GM21360 (cell line): ENCODE results near the gene SLAMF8.

Experiments
- ATAC-seq: cut with Tn5 transposase; IDR thresholded peaks from one replicate; pipeline ENCODE4 v1.9.1; 2021; ENCODE audit warnings: mild to moderate bottlenecking, moderate library complexity; ENCODE audit not compliant: unreplicated experiment

Gene SLAMF8

DNA sequence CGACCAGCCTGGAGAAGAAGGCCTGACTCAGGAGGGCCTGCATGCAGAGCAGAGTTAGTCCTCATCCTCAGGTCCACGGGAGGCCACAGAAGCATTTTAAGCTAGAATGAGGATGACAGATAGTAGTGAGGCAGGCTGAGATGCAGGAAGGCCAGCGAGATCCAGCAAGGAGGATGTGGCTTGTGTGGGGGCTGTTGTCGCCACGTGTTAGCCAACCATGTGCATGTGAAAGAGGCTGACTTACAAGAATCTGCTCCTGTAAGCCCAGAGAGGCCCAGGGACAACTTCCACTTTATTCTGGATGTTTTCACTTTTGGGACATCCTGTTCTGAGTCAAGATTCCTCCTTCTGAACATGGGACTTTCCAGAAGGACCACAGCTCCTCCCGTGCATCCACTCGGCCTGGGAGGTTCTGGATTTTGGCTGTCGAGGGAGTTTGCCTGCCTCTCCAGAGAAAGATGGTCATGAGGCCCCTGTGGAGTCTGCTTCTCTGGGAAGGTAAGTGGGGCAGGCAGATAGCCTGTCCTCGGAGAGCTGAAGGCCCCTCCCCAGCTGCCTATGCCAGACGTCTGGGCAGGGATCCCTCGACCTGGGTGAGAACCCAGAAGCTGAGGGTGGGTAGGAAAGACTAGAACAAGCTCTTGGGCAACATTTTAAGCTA is at the start of gene SLAMF8:
Gene SLAMF8, plus strand, starts transcription at position 433 of the 661 bp plus-strand sequence. Its CDS starts 26 bp downstream, at position 459.
- no peak for ATAC-seq

DNA sequence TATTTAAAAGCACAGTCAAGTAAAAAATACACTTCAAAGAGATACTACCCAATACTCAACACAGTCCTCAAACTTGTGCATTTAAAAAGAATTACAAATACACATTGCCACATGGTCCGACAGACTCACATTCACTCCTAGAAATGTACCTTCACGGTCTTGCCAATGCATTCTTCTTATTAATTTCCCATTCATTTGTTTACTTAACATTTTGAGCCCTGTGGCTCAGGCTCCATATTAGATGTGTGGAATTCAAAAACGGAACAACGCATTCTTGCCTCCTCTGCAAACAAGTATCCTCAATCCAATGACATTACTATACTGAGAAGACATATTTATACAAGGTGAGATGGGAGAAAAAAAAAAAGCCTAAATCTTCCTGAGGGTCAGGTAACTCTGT is 48.4 kb upstream of the SLAMF8 start:
- ATAC-seq: no peak

DNA sequence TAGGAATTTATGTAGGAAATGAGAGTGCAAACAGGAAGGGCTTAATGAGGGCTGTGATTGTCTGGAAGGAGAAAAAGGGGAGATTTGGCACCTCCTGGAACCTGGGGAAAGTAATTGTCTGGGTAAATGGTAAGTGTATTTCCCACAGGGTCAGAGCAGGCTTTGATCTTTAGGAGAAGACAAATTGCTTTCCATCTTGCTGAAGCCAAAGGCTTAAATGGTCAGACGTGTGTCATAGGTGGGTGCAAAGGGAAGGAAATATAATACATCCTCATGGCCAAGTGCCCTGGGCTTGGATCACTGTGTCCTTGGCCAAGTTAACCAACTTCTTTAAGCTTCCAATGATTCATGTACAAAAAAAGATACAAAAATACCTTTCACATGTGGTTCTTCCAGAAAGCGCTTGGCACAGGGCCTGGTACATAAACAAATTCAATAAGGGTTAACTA is 47.2 kb upstream of the SLAMF8 start:
- no peak for ATAC-seq

DNA sequence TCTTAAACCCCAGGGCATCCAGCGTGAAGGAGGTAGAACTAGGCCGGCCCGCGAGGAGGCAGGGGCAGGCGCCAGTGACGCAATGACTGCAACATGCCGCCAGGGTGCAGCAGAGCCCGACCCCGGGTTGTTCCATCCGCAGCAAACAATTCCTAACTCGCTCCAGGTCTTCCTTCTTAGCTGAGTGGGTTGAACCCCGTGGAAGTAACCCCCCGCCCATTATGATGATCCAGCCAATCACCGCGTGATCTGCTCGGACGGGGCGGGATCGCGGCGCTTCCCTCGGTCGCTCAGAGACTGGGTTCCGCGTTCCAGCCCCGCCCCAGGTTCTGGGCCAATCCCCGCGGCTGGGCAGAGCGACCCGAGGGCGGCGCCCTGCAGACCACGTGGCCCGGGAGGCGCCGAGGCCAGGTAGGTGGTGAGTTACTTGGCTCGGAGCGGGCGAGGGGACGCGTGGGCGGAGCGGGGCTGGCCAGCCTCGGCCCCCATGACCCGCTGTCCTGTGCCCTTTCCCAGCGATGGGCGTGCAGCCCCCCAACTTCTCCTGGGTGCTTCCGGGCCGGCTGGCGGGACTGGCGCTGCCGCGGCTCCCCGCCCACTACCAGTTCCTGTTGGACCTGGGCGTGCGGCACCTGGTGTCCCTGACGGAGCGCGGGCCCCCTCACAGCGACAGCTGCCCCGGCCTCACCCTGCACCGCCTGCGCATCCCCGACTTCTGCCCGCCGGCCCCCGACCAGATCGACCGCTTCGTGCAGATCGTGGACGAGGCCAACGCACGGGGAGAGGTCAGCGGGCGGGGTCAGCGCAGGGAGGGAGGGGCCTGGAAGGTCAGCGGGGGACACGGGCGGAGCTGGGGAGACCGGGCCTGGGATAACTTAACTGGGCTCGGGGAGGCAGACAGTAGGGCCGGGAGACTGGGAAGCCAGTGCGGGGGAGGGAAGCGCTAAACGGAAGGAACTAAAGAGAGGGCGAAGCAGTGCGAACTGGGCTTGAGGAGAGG is 45.8 kb upstream of the SLAMF8 start, which contains the start of gene DUSP23:
Gene DUSP23, plus strand, starts transcription at position 380 of the 1,000 bp plus-strand sequence. Its CDS starts 139 bp downstream, at position 519.
- peak; percentile 98 for ATAC-seq

- ATAC-seq: no peak
Measured at GRCh38 chr1:159781992-159782391, 44.7 kb upstream of the SLAMF8 start.

DNA sequence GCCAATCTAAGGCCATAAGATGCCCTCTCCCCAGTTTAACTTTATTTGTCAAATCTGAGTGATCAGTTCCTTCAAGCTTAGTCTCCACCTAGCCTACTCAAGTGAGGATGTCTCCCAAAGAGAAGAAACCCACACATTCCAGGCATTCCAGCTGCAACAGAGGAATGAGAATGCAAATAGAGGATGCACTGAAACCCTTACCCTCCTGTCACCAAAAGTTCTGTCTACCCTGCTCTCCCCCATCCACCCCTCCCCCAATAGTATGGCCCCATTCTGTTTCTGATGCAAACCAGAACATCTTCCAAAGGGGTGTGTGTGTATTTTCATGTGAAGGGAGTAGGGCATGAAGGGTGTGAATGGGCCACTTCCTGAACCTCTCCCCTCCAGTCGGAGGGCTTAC is 42.9 kb upstream of the SLAMF8 start:
- ATAC-seq: no peak

DNA sequence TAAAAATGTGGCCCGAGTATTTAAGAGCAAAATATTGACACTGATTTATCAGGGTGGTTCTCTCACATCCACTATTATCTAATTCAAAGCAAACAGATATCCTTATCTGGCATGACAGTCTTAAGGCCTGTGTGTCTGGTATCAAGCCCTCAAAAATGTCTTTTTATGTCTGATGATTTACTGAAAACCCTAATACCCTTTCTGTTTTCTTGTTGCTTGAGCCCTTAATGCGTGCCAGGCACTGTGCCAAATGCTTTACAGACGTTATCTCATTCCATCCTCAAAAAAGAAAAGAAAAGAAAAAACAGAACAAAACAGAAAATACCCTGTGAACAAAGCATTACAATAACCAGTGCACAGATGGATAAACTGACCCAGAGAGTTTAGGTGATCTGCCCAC is 40.2 kb upstream of the SLAMF8 start:
- ATAC-seq: no peak

- ATAC-seq: no peak
Measured at GRCh38 chr1:159786966-159787365, 39.7 kb upstream of the SLAMF8 start.

DNA sequence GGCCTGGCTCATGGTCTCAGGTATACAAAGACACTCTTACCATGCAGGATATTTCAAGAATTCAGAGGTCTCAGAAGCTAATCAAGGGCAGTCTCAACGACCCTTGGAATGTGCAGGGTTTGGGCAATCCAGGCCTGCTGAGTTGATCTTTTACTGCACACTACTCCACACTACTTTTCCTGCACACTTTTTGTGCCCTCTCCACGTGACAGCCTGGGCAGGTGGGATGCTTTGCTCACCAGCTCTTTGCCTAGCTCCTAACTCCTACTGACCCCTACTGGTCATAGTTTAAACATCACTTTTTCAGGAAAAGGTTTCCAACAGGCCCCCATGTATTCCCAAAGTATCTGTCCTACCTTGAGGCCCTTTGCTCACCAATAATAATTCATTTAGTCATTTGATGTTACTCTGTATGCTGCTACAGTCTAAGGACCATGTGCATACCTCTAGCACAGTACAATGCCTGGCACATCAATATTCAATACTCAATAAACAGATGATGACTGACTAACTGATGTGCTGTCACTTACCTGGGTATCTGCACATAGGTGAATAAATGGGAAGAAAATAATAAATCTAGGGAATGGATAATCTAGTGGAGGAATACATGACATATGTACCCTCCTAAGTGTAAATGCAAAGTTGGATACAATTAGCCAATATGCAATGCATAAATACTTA is 36.3 kb upstream of the SLAMF8 start:
- no peak for ATAC-seq

DNA sequence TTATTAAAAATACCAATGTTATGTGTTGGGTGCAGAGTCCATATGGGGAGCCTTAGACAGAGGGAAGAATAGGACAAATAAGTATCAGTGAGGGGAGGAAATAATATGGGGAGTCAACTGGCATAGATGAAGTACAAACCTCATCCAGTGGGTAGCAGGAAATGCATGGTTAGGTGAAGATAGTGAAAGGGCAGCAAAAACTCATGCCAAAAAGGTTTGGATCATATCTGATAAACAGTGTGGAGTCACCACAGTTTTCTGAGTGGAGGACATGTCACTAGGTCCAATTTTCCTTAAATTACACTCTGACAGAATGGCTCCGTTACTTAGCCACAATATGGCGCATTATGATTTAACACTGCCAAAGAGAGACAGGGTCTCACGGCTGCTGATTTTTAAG is 35.6 kb upstream of the SLAMF8 start:
- no peak for ATAC-seq

GRCh38 chr1:159791461-159791860 is 35.2 kb upstream of the SLAMF8 start:
- no peak for ATAC-seq

GRCh38 chr1:159795534-159795933 is 31.1 kb upstream of the SLAMF8 start:
- ATAC-seq: no peak

DNA sequence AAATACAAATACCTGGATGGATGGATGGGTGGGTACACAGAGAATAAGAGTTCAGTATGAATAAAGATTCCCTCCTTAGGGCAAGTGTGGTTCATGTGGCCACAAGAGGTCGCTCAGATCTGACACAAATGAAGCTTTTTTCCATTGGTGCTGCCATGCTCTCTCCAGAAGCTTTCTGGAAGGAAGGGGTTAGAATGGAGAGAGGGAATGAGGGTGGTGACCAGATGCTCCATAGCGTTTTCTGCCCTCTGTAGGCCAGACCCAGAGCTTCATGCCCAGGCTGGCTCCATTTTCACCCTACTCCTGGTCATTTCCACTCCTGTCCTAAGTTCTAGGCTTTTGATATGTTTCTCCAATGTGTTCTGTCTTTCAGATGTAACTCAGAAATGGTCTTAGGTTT is 27.8 kb upstream of the SLAMF8 start:
- ATAC-seq: no peak

GRCh38 chr1:159799446-159799985 is 27.2 kb upstream of the SLAMF8 start:
- ATAC-seq: no peak

DNA sequence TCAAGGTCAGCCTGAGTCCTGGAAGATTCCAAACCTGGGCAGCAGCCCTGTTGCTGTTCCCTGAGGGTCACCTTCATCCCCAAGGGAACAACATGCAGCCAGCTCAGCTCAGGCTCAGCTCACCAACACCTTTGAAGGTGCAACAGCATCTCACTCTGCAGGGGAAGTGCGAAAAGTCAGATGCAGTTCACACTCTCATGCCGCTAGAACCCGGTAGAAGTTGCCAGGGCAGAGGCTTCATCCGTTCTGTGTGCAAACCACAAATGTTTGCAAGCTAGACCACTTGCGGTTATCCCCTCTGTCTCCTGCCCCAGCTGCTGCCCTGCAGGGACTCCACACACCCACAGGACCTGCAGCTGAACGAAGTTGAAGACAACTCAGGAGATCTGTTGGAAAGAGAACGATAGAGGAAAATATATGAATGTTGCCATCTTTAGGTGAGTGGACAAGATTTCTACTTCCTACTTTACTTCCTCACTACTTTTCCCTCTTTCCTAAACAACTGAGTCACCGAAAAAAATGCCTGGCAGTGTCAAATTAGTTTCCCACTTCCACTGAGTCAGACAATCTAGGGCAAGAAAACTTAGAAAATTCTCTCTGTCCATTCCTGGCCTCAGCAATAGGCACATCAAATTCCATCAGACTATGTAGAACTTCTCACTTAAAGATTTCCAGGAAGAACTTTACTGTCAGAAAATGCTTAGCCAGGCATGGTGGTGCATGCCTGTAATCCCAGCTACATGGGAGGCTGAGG is 26.3 kb upstream of the SLAMF8 start:
- no peak for ATAC-seq

GRCh38 chr1:159802111-159802510 is 24.6 kb upstream of the SLAMF8 start, which contains the start of gene FCRL6:
FCRL6 (plus strand) TSS chr1:159802360; CDS start chr1:159802425, 65 bp downstream.
- no peak for ATAC-seq

DNA sequence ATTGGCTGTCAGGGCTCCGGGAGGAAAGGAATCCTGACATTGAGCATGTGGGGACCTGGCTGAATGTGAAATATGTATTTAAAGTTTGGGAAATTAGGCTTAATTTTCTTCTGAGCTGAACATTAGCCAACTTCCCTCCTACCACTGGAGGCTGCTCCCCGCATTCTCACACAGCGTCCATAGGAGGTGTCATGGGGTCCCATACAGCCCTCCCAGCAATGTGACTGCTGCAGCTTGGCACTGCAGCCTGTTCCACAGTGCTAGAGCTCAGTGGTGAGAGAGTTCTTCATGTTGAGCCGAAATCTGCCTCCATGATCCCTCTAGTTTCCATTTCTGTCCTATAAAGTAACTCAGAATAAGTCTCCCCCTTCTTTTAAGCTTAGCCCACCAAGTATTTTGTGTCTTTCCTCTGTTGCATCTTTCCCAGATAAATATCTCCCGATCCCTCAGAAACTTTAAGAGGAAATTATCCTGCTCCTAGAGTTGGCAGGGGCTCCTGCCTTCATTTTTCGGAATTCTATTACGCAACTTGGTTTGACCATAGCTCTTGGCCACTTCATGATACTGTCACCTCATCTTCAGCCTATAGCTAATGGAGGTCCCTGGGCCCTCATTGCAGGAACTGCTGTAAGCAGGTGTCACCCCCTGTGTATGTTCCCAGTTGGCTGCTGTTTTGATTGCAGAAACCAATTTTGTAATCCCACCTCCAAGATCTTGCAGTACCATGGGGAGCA is 22.6 kb upstream of the SLAMF8 start:
- ATAC-seq: no peak

DNA sequence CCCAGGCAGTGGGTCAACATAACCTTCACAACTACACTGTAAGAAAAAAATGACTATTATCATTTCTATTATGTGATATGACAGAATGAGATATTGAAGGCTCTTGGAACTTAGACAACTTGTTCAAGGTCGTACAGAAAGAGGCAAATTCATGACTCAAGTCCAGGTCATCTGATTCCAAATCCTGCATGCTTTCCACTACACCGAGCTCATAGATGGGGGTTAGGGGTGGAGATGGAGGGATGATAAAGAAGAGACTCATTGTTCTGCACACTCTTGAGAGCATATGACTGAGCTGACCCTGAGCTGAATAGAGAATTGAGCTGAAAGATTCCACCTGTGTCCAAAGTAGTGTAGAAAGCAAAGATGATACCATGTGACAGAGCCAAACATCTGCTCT is 21.7 kb upstream of the SLAMF8 start:
- no peak for ATAC-seq

- ATAC-seq: no peak
Measured at GRCh38 chr1:159815926-159816325, 10.7 kb upstream of the SLAMF8 start.
